Fibroblast of the aortic adventitia (primary cell): ENCODE measurements around the gene SERPINB8. TPM values are rescaled to one million over a fixed set of nuclear protein-coding genes. Genes with fewer than 3 reads are reported as not detected.

Source experiments
- DNase-seq: peaks from one replicate; pipeline ENCODE4 v3.0.0-alpha.2; 2010; ENCODE audit warnings: low read depth
- H3K4me3 ChIP-seq: 2 replicates; pipeline ENCODE4 v1.5.1; 2011; ENCODE audit warnings: low read depth, mild to moderate bottlenecking, control low read depth, low read length, moderate library complexity
- total RNA-seq: library from RNA; depleted of rRNA; stranded (reverse); fragments of >200 nt; gene quantifications from 2 replicates; pipeline ENCODE4 v1.2.3, GENCODE V29; 2012; ENCODE audit warnings: low replicate concordance
- TF ChIP-seq, protein P1 (sequence below): IDR thresholded peaks from 2 replicates; pipeline ENCODE4 v1.5.1; 2011; ENCODE audit warnings: mild to moderate bottlenecking, low read length, control low read depth, inconsistent platforms; ENCODE audit not compliant: insufficient read depth

SERPINB8 gene
- total RNA-seq, 1 donor: 18.9 TPM

DNA sequence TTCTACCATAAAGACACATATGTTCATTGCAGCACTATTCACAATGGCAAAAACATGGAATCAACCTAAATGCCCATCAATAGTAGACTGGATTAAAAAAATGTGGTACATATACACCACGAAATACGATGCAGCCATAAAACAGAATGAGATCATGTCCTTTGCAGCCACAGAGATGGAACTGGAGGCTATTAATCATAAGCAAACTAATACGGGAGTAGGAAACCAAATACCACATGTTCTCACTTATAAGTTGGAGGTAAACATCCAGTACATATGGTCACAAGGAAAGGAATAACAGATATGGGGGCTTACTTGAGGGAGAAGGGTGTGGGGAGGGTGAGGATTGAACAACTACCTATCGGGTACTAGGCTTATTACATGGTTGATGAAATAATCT is 13.1 kb upstream of the SERPINB8 start:
- no peak overlapping the region for H3K4me3 ChIP-seq
- TF ChIP-seq, protein P1, sequence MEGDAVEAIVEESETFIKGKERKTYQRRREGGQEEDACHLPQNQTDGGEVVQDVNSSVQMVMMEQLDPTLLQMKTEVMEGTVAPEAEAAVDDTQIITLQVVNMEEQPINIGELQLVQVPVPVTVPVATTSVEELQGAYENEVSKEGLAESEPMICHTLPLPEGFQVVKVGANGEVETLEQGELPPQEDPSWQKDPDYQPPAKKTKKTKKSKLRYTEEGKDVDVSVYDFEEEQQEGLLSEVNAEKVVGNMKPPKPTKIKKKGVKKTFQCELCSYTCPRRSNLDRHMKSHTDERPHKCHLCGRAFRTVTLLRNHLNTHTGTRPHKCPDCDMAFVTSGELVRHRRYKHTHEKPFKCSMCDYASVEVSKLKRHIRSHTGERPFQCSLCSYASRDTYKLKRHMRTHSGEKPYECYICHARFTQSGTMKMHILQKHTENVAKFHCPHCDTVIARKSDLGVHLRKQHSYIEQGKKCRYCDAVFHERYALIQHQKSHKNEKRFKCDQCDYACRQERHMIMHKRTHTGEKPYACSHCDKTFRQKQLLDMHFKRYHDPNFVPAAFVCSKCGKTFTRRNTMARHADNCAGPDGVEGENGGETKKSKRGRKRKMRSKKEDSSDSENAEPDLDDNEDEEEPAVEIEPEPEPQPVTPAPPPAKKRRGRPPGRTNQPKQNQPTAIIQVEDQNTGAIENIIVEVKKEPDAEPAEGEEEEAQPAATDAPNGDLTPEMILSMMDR: no peak
- DNase-seq: no peak

- H3K4me3 ChIP-seq: no peak overlapping the region
- DNase-seq: no peak
- TF ChIP-seq, protein P1: no peak
Observed at GRCh38 chr18:63960891-63961290, 9.0 kb upstream of the SERPINB8 start.

- TF ChIP-seq, protein P1: no peak
- DNase-seq: no peak
- no peak overlapping the region for H3K4me3 ChIP-seq
Observed at GRCh38 chr18:63961435-63961980, 8.4 kb upstream of the SERPINB8 start.

DNA sequence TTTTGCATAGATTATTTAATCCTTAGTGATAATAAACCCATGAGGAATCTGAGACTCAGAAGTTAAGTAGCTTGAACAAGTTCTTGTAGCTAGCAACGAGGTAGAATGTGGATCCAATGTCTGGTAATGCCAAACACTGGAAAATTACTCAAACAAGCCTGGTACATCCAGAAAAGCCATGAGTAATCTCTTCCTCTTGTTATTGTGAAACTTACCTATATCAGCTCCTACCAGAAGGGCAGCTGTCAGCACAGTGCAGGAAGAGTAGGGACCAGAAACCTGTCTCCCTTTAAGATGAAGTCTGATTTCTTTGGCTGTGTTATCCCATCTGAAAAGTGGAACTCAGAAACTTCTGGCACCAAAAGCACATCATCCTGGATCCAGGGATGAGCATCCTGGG is 7.7 kb upstream of the SERPINB8 start:
- no peak for DNase-seq
- H3K4me3 ChIP-seq: no peak overlapping the region
- TF ChIP-seq, protein P1: no peak

- H3K4me3 ChIP-seq: no peak overlapping the region
- TF ChIP-seq, protein P1: peak; percentile 96
- DNase-seq: peak; percentile 81
Observed at GRCh38 chr18:63963615-63964256, 6.1 kb upstream of the SERPINB8 start.

- DNase-seq: no peak
- H3K4me3 ChIP-seq: no peak overlapping the region
- TF ChIP-seq, protein P1: no peak
Observed at GRCh38 chr18:63964908-63965307, 5.0 kb upstream of the SERPINB8 start.
